Fibroblast of skin of left quadriceps (primary cell): ENCODE results near the gene MINK1.
"Not testable (repeated sequence)": the region's sequence is repeated elsewhere in the genome, so short reads cannot be mapped to it uniquely, and the experiment has no call there.

Source experiments
- DNase-seq, 2 experiments: peaks; one replicate each; pipeline ENCODE4 v3.0.0-alpha.2; 2013; ENCODE audit warnings: low read depth in 2 of 2

MINK1 gene

GRCh38 chr17:4899341-4900230 lies 66.4 kb downstream of the MINK1 start, which contains the start of gene C17orf107:
C17orf107 (plus strand) TSS chr17:4899536; CDS start chr17:4899763, 227 bp downstream.
- peak; percentile 58 to 59 for DNase-seq

- DNase-seq: no peak
Observed at GRCh38 chr17:4900231-4901107, 67.3 kb downstream of the MINK1 start.

DNA sequence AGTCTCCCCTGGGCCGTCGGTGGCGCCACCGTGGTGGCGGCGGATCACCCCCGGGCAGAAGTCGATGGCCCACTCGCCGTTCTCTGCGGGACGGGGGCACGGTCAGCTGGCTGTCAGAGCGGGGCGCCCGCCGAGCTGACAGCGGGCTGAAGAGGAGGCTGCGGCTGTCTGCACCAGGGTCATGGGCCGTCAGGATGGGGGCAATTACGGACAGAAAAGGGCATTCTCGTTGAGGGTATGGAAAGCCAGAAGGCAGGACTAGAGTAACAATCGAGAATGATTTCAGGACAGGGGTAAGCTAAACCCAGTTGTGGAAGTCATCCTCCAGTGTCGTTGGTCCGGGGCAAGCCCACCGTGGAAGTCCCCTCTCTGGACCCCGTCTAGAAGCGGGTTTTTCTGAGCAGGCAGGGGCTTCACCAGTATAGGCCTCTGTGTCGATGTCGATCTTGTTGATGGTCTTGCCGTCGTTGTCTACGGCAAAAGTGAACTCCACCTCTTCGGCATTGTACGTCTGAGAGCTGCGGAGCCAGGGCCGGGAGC lies 68.0 kb downstream of the MINK1 start:
- DNase-seq: no peak

DNA sequence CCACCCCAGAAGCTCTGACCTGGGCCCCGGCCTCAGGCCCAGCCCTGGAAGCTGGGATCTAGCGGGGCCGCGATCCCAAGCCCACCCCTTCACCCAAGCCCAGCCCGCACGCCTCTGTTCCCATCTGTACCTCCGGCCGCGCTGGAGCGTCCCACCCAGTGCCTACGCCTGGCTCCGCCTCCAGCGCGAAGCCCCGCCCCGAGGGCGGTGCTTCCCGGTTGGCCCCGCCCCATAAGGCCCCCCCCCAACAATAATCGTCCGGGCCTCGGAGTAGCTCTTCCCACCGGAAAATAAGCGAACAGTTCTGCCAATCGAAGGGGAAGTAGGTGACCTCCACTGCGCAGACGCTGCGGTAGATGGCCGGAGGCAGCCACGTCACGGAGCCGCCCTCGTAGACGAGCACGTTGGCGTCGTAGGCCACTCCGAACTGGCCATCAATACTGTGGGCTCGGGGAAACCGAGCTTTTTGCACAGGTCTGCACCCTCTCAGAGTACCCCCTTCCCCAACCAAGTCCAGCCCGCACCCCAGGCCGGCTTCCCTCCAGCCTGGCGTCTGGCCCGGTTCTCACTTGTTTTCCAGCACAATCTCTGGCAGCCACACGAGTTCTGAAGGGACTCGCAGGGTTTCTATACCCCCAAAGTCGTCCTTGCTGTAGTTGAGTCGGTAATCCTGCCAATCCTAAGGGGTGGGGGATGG lies 68.7 kb downstream of the MINK1 start:
- DNase-seq: no peak

DNA sequence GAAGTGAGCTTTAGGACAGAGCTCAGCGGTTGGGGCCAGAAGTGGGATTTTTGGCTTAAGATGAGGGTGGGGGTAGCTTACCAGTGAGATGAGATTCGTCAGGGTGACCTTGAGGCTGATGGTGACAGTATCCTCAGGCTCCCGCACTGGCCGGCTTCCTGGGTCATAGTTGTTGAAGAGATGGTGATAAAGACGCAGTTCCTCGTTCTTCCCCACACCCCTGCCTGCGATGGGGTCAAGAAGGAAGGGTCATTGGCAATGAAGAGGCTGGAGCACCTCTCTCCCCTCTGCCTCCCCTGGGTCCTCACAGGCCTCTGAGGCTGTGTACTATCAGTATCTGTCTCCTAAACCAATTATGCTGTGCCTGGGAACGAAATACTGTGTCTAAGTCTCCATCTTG lies 69.4 kb downstream of the MINK1 start:
- DNase-seq: no peak

DNA sequence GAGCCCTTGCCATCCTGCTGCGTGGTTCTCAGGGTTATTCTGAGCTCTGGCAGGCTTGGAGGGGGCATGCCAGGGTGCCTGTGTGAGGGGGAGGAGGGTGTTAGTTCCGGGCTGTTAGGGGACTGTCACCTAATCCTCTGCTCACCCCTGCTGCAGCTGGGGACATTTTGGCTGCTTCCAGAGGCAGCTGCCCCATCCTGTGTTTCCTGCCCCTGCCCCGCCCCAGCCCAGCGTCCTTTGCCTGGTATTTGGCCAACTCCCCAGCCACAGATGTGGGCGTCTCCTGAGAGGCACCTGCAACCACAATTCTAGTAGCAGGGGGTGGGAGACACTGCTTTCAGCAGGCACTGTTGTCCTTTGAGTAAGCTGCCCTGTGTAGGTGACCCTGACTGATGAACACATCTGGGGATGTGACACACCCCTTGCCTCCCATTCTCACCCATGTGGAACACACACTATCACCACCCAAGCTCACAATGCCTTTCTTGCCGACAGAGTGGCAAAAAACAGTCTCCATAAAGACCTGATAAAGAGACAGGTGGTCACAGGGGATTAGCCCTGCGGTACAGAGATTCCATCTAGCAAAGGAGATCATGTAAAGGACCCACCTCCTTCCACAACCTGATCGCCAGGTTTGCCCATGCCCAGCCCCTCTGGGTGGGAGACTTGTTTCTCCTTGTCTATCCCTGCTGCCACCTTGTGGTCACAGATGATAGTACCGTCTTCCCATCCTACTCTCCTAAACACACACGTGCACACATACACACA lies 70.1 kb downstream of the MINK1 start, which contains the start of gene CHRNE:
CHRNE (minus strand) TSS at position 48 of the 768 bp plus-strand sequence; CDS start at position 13, 35 bp downstream.
- DNase-seq: peak; percentile 29 to 32

GRCh38 chr17:4906642-4907041 lies 73.5 kb downstream of the MINK1 start:
- not testable (repeated sequence) for DNase-seq

DNA sequence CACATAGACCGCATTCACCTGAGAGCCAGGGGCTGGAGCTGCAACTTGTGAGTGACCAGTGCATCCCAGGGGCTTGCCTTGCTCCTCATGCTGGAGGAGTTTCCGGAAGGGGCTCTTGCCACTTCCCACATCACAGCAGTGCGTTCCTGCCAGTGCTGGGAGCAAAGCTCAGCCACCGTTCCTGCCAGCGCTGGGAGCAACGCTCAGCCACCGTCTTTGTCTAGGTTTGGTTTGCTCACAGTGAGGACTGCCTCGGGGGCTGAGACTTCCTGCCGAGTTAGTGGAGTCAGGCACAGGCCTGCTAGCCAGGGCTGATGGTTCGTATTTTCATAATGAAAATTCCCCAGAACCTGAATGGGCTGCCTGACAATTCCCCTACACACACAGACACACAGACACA lies 75.2 kb downstream of the MINK1 start:
- DNase-seq: no peak

GRCh38 chr17:4908711-4909496 lies 75.8 kb downstream of the MINK1 start:
- peak; percentile 66 to 68 for DNase-seq

DNA sequence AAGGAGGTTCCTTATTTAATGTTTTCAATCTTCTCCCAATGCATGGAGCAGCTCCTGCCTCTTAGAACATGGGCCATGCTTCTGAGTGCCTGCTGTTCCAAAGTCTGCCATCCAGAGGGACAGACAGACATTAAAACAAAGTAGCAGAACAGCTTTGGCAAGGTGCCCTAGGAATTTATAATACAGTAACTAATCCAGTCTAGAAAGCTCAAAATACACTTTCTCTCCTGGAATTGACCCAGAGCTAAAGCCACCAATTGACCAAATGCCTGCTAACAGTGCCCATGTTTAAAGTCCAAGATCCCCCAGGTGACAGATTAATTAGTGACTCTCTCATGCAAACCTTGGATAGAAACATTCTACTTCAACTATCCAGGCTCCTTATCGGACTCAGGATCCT lies 80.9 kb downstream of the MINK1 start:
- no peak for DNase-seq

- DNase-seq: not testable (repeated sequence)
Observed at GRCh38 chr17:4914551-4914950, 81.4 kb downstream of the MINK1 start.

- DNase-seq: no peak
Observed at GRCh38 chr17:4919511-4920047, 86.4 kb downstream of the MINK1 start.

DNA sequence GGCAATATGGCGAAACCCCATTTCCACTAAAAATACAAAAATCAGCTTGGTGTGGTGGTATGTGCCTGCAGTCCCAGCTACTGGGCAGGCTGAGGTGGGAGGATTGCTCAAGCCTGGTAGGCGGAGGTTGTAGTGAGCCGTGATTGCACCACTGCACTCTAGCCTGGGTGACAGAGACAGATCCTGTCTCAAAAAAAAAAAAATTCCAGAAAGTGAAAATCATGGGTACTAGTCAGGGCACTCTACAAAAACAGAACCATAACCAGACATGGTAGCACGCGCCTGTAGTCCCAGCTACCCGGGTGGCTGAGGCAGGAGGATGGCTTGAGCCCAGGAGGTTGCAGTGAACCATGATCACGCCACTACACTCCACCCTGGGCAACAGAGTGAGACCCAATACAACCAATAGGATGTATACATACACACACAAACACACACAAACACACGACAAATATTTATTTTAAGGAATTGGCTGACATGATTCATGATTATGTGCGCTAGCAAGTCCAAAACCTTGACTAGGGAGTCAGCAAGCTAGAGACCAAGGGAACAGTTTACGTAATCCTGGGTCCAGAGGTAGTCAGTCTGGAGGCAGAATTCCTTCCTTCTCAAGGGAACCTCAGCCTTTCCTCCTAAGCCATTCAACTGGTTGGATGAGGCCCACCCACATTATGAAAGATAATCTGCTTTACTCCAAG lies 87.4 kb downstream of the MINK1 start:
- no peak for DNase-seq

DNA sequence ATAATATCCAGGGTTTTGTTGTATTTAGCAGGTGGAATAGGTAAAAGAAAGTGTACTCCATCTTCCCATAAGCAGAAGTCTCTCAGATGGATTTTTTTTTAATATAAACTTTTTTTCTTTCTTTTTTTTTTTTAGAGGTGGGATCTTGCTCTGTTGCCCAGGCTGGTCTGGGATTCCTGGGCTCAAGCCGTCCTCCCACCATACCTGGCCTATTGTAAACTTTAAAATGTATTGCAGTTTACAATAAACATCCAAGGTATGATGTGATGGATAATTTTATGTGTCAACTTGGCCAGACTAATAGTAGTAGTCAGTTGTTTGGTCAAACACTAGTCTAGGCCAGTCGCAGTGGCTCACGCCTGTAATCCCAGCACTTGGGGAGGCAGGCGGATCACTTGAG lies 88.2 kb downstream of the MINK1 start:
- no peak for DNase-seq

GRCh38 chr17:4926577-4927335 lies 93.6 kb downstream of the MINK1 start:
- DNase-seq: not testable (repeated sequence)

- DNase-seq: no peak
Observed at GRCh38 chr17:4928881-4929280, 95.7 kb downstream of the MINK1 start.

GRCh38 chr17:4931963-4932362 lies 98.8 kb downstream of the MINK1 start, which contains the start of gene GP1BA:
GP1BA (plus strand) TSS chr17:4932277; CDS start chr17:4932605, 328 bp downstream.
- DNase-seq: no peak

- no peak for DNase-seq
Observed at GRCh38 chr17:4932756-4933155, 99.6 kb downstream of the MINK1 start.
